CD4-positive, alpha-beta T cell treated with Interleukin-4 for 4 hours (primary cell): Measurements from ENCODE around the gene ATP8B4.

Experiments
- DNase-seq: peaks from one replicate; pipeline ENCODE4 v3.0.0-alpha.2; 2020

The ATP8B4 gene

DNA sequence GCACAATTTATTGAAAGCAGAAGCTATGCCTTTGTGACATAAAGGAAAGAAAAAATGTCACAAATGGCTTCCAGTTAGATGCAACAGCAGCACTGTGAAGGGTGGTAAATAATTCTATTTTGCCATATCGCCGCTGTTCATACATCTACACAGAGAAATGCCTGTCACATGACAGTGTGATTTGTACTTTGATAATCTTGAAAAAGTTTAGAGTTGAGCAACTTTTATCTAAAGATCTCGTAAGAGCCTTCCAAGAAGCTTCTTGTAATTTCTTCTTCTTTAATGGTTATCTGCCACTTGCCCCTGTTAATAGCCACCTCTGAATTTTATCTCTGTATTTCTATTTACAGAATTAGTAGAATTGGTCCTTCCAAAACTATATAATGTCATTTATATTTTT, 192.3 kb downstream of the ATP8B4 start:
- DNase-seq: no peak

DNA sequence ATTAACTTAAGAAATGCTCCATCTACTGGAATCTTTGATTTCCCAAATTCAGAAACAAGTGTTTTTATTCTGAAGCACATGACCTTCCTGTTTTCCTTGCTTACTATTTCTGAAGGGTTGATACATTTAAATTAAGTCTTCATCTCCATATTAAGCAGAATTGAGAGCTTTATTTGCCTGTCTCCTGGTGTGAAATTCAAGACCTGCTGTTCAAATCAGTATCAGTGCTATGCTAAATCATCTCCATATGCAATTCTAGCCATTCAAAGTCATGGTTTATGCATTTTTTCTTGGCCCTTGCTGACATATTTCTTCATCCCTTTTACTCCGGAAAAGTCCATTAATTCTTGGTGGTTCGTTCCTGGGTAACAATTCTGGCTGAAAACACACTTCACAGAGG, 195.4 kb downstream of the ATP8B4 start:
- no peak for DNase-seq

DNA sequence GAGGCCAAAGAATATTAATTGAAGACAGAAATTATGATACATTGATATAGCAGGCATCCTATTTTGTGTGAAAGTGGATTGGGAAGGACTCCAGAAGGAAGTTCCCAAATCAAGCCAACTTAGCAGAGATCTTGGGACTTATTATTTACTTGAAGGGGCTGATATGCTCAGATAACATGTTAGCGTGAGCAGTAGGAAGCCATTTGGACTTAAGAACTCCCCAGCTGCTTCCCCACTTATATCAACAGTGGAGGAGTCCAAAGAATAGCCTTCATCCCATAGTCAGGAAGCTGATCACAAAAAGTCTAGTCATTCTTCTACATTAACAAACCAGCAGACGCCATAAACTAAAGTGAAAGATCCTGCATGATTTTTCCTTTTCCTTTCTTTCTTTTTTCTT, 200.0 kb downstream of the ATP8B4 start:
- no peak for DNase-seq

DNA sequence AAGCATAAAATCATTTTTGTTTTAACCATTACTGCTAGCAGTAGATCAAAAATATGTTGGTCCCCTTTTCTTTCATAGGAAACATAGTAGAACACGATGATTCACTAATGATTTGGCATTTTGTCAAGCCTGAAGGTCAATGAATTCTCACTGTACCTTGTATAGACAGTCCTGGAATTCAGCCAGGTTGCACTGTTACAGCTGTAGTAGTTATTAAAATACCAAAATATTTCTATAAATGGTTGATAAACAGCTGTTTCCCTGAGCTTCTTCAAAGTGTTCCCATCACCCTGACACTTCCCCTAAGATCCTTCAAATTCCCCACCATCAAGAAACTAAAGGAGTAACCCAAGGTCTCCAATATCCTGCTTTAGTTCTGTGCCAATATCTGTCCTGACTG, 200.9 kb downstream of the ATP8B4 start:
- DNase-seq: no peak

DNA sequence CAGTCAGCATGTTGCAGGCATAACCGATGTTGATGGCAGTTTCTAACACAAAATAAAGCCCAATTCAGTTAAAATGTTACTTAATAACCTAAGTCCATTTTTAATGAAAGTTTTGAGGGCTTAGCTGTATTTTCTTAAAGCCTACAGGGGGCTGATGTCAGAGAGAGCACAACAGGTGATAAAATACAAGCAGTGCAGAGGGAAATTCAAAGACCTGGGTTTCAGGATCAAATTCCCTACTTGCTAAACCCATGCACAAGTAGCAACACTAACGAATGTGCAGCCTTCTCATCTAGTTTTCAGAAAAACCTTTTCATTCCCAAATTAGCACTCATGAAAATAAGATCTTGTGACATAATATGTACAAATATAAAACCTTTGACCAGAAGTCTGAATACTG, 202.0 kb downstream of the ATP8B4 start:
- DNase-seq: no peak

DNA sequence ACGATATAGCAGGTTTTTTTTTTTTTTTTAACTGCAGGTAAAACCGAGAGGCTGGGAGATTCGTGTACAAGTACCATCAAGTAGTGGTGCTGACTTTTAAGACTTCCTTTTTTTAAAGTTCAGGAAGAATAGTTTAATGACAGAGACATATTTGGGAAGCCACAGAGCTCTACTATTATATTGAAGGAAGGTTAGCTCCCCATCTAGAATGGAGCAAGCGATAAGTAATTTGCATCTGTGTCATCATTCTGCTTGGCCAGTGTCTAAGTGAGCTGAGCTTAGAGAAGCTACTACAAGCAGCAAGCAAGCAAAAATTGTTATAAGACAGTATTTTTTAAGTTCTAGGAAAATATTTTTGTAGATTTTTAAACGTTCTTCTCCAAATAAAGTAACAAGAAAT, 203.2 kb downstream of the ATP8B4 start:
- DNase-seq: no peak

DNA sequence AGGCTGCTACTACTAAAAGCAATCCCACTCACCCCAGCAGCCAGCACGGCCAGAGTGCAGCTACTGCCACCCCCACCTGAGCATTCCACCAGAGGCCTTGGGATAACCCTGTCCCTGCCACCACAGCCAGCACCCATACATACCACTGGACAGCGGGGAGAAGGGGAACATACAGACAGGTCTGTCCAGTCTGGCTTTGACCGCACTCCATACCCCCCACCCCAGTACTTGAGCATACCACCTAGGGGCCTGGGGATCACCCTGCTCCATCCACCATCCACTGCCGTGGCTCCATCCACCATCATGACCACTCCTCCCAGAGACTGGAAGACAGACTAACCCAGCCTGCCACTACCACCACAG, 210.1 kb downstream of the ATP8B4 start:
- DNase-seq: no peak

DNA sequence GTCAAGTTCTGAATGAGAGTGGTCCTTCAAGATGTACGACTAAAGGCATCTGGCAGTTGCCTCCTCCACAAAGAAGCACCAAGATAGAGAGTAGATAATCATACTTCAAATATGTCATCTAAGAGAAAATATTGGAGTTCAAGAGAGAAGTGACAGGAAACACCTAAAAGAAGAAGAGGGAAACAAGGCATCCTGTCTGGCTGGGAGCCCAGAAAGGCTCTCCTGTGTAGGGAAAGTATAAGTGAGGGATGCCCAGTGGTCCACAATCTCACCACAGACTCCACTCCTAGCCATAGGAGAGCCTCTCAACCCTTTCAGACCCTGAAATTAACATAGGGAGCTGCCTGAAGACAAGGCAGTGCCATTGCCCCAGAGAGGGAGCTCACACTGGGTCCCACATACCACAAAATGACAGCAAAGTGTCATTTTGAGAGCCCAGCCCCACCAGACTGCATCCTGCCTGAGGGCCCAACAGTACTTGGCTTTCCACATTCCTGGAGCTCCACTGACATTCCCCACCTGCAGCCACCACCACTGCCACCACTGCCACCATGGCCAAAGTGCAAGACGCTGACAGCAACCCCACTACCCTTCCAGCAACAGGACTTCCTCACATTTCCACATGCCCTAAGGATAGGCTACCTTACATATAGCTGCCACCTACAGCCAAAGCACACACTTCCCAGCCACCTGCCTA, 210.6 kb downstream of the ATP8B4 start:
- DNase-seq: no peak

DNA sequence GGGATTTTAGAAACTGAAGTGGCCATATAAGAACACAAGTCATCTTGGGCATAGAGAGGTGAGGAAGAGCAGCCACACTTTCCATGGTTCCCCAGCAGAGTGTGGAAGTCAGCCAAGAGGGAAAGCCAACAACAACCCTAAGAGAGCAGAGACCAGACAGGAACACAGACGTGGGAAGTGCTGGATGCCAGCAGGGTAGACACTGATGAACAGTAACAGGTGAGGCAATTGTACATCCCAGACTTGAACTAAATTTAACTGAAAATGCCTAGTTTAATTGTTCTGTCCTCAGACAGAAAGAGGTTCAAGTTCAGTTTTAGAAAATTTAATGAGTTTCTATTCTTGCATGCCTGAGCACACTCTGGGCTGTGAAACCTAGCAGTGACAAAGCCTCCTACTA, 212.1 kb downstream of the ATP8B4 start:
- DNase-seq: no peak

DNA sequence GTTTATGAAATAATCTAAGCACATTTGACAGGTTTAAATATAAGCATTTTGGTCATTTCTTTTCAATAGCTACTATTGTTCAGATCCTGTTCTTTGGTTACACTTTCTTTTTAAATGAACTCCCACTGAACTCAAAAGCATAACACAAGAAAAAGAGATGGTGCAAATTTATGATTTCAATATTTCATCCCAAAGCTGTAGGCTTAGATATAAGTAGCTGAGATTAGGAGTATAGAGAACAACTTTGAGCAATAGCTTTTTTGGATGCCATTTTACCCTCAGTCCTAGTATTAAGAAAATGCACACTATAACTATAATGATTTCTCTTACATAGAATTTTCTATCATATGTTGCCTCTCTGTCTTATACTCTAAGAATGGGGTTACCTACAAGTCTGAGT, 213.8 kb downstream of the ATP8B4 start:
- DNase-seq: no peak

DNA sequence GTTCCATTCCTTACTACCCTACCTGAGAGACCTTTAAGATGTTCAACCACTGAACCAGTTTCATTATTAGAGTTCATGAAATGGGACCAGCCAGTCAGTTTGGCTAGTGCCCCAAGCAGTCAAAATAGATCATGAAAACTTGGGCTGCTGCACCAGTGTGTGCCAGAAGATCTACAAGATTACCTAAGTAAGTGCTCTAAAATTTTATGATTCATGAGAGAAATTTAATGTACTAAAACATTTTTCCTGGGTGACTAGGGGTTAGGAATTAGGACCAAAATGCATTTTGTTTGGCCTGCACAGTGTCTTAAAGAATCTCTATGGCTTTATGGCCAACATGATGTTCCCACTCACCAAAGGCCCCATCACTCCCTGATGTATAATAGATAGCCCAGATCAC, 214.7 kb downstream of the ATP8B4 start:
- no peak for DNase-seq

DNA sequence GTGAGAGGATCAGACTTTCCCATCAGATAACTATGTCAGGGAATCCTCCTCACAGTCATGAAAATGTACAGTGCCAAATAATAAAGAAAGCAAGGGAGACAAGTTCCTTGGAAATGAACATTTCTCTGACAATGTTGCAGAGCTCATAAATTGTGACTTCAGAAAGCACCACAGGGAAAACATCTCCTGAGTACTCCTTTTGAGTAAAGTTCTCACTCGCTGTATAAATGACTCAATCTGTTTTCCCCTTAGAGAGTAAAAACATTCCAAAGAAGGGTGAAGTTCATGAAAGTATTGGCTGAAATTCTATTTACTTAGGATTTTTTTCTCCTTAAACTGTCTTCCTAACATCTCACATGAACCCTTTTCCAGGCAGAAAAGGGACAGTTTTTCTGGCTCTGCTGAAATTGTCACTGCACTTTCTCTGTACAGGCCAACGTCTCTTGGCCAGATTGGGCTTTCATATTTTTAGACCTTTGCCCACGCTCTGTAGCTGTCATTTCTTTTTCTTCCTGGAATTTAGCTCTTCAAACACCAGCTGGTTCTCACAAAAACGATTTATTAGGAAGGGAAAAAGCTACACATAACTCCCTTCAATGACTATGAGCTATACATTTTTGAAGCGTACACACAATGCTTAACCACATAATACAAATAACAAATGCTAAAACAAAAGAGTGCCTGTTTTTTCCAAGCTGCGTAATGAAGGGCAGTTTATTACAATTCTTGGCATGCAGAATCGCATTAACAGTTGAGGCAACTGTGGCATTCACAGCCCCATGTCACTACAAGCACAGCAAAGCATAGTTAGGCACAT, 216.1 kb downstream of the ATP8B4 start:
- DNase-seq: no peak

DNA sequence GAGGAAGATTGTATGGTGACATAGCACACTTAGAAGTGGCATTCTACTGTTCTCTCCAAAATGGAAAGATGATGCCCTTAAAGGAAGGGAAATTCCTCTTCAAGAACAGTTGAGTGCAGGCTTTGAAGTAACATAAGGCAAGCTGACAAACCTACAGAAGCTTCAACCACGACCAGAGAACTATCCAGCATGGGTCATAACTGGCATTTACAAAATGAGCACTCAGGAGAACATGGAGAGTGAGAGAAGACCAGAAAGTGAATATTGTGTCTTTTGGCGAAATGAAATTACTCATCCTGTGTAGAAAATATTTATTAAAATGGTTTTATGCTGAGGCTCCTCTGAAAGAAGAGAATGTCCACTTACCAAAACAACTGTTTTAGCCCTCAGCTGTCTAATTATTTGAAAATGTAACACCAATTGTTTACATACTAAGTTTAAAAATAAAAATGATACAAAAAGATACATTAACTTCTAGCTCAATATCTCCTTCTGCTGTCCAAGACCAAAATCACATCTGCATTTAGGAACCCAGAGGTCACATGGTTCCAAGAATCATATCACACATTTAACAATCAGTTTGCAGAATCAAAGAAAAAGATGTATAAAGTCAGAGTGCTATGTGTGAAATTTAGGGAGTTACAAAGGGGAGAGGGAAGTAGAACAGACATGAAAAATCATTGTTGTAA, 216.9 kb downstream of the ATP8B4 start:
- no peak for DNase-seq

DNA sequence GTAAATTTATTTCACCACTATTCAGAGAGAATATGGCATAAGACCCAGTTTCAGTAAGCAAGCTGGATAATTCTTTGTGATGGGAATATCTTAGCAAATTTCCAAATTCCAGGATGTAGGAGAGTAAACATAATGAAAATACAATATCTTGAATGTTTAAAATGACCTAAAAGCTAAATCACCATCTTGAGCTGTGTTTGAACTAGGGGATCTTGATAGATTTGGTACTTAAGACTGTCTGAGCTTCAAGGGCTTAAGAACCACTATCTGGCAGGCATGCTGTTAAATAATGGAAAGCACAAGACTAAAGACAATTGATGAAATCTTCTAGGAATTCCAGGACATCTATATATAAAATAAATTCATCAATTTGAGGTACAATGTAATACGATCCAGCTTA, 217.7 kb downstream of the ATP8B4 start:
- DNase-seq: no peak

DNA sequence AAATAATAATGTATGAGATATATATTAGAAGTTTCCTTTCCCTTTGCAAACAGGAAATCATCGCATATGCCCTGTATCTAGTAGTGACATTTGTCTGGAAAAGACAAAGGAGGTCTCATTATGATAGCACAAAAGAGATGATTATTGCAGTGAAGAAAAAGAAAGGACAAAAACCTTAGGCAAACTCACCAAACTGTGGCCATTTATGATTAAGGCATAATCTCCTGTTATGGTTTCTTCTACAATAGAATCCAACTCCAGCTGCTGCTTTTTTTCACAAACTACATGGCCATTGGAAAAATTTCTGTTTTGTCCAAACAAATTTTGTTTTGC, 218.2 kb downstream of the ATP8B4 start:
- no peak for DNase-seq

DNA sequence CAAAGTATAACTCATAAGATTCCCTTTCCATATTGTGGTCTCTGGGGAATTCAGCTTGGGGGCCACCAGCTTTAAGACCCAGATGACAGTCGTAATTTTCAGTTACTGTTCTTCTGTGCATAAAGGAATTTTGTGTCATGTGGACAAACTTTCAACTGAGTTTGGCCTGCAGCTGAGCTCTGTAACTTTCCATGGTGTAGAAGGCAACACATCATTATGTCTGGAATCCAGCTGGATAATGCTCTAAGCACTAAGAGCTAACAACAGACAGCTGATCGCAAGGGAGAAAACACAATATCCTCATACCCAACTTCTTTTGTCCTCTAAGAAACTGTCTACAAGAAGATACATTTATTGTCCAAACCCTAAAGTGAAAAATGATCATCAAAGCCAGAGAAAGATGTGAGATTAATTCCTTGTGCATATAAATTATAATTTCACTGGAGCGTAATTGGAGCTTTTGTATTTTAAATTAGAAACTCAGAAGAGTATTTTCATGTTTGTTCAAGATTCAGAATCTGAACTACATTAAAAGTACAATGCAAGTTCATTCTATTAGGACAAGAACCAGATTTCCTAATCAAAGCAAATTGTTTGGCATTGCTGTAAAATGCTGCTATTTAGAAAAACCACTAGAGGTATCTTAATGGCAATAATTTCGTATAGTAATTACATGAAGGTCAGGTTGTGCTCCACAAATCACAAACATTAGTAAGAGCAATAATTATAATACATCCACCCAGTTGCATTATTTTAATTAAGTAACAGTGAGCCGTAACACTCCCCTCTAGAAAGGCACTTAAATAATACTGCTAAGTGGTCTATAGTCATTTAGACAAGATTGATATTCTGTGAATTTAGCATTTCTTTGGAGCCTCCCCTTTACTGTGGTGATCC, 218.8 kb downstream of the ATP8B4 start:
- no peak for DNase-seq

DNA sequence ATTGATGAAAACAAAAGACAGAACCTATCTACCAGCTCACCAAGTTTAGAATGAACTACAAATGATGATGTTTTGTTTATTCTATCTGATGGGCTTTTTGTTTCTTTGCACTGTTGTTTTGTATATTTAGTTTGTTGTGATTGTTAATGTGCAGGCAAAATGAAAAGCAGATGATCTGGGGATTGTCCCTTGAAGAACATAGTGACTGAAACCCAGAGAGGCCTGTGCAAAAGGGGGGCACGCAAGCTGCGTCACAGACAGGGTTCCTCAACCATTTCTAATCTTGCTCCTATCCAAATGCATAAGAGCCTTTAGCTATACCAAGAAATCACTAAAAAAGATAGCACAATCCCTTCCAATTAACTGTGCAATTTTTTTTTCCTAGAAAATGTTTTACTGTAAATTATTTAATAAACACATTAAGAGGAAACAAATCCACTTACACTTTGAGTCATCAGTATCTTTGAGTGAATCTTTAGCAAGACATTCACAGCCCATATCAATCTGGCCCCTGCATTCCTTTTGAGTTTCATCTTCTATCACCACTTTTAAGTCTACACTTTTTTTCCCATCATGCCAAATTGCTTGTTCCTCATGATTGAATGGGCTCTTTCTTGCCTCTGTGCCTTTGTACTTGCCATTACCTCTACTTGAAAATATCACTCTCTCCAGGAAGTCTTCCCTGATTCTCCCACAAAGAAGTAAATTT, 220.3 kb downstream of the ATP8B4 start:
- no peak for DNase-seq

DNA sequence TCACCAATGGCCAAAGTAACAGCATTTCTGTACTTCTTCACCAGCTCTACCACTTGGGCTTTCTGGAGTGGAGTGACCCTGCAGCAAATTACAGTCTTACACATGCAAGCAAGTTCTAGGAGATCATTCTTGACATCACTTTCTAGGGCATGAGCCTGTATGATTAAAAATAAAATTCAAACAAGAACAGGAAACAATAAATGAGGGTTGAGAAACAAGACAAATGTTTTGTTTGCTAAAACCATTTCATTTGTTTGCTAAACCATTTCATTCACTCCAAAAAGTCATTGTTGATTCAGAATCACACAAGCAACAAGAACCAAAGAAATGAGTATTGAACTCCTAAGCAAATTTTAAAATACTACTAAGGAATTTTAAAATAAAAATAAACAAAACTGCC, 220.9 kb downstream of the ATP8B4 start:
- DNase-seq: no peak

DNA sequence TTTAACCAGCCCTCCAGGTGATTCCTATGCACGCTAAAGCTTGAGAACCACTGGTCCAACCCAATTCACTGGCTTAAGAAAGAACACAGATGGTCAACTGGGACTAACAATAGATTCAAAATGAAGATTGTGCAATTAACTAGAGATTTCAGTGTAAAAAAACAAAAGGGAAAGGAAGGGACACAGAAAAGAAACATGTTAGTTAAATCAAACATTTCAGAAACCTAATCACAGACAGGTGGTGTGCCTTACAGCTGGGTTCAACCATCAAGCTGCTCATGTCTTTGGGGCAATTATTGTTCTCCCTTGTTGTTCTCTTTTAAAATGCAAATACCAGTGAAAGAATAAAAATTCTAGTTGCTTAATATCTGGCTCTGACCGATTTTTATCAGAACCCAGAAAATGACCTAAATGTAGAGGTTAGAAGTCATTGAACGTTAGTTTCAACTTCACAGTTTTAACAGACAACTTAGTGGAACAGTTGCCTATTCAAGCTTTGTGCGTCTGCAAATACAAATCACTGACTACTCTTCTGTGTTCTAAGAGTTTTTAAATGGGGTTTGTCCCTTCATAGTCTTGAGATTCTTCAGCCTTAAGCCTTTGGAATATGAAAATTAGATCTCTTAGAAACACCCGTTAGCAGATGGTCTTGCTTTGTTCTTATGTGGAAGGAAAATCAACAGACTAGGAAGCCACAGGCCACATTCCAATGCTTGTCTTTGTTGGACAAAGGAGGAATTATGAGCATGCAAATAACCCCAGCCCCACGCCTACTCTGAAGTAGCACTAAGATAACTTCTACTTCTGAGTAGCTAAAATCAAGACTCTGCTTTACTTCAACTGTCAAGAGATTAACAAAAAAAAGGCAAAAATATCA, 223.4 kb downstream of the ATP8B4 start:
- no peak for DNase-seq

DNA sequence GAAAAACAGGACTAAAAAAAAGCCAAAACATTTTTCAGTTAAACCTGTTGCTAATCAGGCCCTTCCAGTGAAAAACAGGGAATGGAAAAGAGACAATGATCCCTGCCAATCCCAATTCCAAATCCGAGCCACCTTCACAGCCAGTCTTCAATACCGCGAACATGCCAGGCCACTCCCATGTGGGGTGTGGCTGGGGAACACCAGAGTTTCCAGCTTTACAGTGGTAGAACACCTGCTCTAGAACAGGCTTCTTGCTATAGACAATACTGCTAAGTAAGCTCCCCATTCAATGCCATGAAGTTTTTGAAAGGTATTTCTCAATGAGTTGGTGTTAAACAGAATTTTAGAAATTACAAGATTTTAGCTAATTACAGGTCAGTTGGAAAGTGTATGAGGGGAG, 228.3 kb downstream of the ATP8B4 start:
- no peak for DNase-seq

DNA sequence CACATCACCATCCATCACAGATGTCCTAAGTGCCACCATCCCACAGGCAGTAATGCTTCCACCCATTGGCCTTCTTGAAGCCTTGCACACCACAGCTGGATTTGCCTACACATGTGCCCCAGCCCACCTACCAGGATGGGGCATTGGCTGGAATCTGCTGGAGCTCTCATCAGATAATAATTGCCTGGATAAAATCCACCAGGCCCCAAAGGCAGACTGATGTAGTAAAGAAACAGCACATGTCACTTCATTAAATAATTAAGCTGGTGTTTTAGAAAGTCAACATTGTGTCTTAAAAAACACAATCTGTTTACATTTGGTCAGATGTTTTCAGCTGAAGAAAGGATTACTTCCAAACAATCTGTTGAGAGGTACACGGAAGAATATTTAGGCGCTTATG, 229.5 kb downstream of the ATP8B4 start:
- DNase-seq: no peak

DNA sequence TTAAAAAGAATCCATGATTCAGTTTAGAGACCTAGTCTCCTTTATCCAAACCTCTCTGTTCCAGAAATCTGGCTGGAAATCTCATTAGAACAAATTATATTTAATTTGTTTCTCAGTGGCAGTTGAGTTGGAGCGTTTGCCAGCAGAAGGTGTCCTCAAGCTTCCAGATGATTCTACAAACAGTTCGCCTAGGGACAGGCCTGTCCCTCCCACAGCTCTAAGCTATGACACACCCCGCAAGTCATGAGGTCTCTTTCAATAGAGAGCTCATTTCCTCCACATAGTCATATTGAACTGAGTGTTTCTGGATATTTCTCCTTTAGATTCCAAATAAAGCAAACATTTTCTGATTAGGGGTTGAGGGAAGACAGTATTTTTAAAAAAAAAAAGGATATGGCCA, 230.3 kb downstream of the ATP8B4 start:
- no peak for DNase-seq
